HCT116 (cell line): ENCODE data around the gene ACTG1. TPM values are rescaled to one million over a fixed set of nuclear protein-coding genes. Genes with fewer than 3 reads are reported as not detected.

Experiments
- ATAC-seq: fragments of 200-7000 bp; cut with Tn5 transposase; 2 replicates; pipeline ENCODE4 v1.9.1; 2020; ENCODE audit warnings: mild to moderate bottlenecking, moderate library complexity
- BruUV-seq: library from RNA; stranded (reverse); fragments of 400-500 nt; replicated peaks from 2 replicates; lab custom pipeline; 2021; lab: Mats Ljungman, UMichigan
- CTCF ChIA-PET: fragments of 300-600 bp; sonication (Branson Sonifier 250); formaldehyde crosslinking; loops from one replicate; lab custom pipeline; 2021; ENCODE audit warnings: antibody characterized with exemption; lab: Charles Lee
- POLR2A ChIA-PET: fragments of 300-600, 350-600 bp; sonication (Branson Sonifier 250); formaldehyde crosslinking; loops from one replicate; lab custom pipeline; 2021; ENCODE audit warnings: antibody characterized with exemption; lab: Charles Lee
- RAD21 ChIA-PET, 2 experiments: fragments of 300-600 bp; sonication (Branson Sonifier 250); formaldehyde crosslinking; loops; one replicate each; lab custom pipeline; 2023; ENCODE audit warnings: low total read pairs in 2 of 2; ENCODE audit not compliant: uncharacterized antibody in 2 of 2, unreplicated experiment in 2 of 2, low non-redundant PET in 1 of 2; lab: Charles Lee
- DNase-seq: peaks from one replicate; pipeline ENCODE4 v3.0.0-alpha.2; 2010; ENCODE audit warnings: low read depth, low spot score
- H2AFZ ChIP-seq: fragments of 200-600 bp; shearing (Covaris generic), sonication (generic); 2 replicates; pipeline ENCODE4 v1.6.1; 2017; ENCODE audit warnings: low read depth, mixed run types, mixed read lengths, antibody characterized with exemption, low read length; ENCODE audit not compliant: poor library complexity, severe bottlenecking
- H3K27ac ChIP-seq: 2 replicates; pipeline ENCODE4 v1.5.1; 2012; ENCODE audit warnings: low read depth, low read length
- H3K27me3 ChIP-seq: fragments of 200-600 bp; sonication (generic); 2 replicates; pipeline ENCODE4 v1.6.1; 2016; ENCODE audit warnings: mixed run types, low read length, mixed read lengths; ENCODE audit not compliant: insufficient read depth
- H3K36me3 ChIP-seq, 2 experiments: fragments of 200-500 bp in 1 of 2; fragments of 200-600 bp in 1 of 2; sonication (Bioruptor generic) in 1 of 2; sonication (generic) in 1 of 2; 2 replicates each; pipeline versions ENCODE4 v1.5.1 to v1.6.1; 2014 to 2016; ENCODE audit warnings: low read length in 2 of 2, inconsistent platforms in 1 of 2, mixed read lengths in 1 of 2, mixed run types in 1 of 2; ENCODE audit not compliant: insufficient read depth in 2 of 2, control insufficient read depth in 1 of 2
- H3K4me1 ChIP-seq, 2 experiments: fragments of 200-600 bp in 1 of 2; sonication (generic) in 1 of 2; 2 replicates each; pipeline versions ENCODE4 v1.5.1 to v1.6.1; 2012 to 2017; ENCODE audit warnings: low read length in 2 of 2, inconsistent platforms in 1 of 2, mild to moderate bottlenecking in 1 of 2, mixed read lengths in 1 of 2, mixed run types in 1 of 2, moderate library complexity in 1 of 2; ENCODE audit not compliant: insufficient read depth in 2 of 2, control insufficient read depth in 1 of 2
- H3K4me2 ChIP-seq: fragments of 200-600 bp; sonication (generic); 2 replicates; pipeline ENCODE4 v1.6.1; 2017; ENCODE audit warnings: mixed run types, low read length, mixed read lengths
- H3K4me3 ChIP-seq, 2 experiments: fragments of 200-600 bp in 1 of 2; sonication (generic) in 1 of 2; replicated peaks in 1 of 2; 2 replicates each; pipeline ENCODE4 v1.5.1; 2011 to 2016; ENCODE audit warnings: low read length in 2 of 2, control low read depth in 1 of 2, low read depth in 1 of 2, mild to moderate bottlenecking in 1 of 2, mixed read lengths in 1 of 2, mixed run types in 1 of 2
- H3K79me2 ChIP-seq: fragments of 200-600 bp; sonication (generic); 2 replicates; pipeline ENCODE4 v1.6.1; 2017; ENCODE audit warnings: mild to moderate bottlenecking, mixed run types, low read length, moderate library complexity, mixed read lengths; ENCODE audit not compliant: insufficient read depth
- H3K9ac ChIP-seq: fragments of 200-600 bp; sonication (generic); 2 replicates; pipeline ENCODE4 v1.6.1; 2016; ENCODE audit warnings: low read length, mixed read lengths
- H3K9me2 ChIP-seq: fragments of 200-600 bp; sonication (generic), shearing (Covaris generic); 2 replicates; pipeline ENCODE4 v1.6.1; 2017; ENCODE audit warnings: mixed run types, mild to moderate bottlenecking, moderate library complexity; ENCODE audit not compliant: insufficient read depth
- H3K9me3 ChIP-seq, 2 experiments: fragments of 200-500 bp in 1 of 2; fragments of 200-600 bp in 1 of 2; sonication (Bioruptor generic) in 1 of 2; sonication (generic) in 1 of 2; 2 replicates each; pipeline ENCODE4 v1.6.1; 2014 to 2017; ENCODE audit warnings: low read length in 2 of 2, mixed read lengths in 2 of 2, inconsistent platforms in 1 of 2, low read depth in 1 of 2, mild to moderate bottlenecking in 1 of 2, mixed run types in 1 of 2, moderate library complexity in 1 of 2; ENCODE audit not compliant: control insufficient read depth in 1 of 2, insufficient read depth in 1 of 2
- H4K20me1 ChIP-seq: fragments of 200-600 bp; sonication (generic), shearing (Covaris generic); 2 replicates; pipeline ENCODE4 v1.6.1; 2017; ENCODE audit warnings: mixed run types, mild to moderate bottlenecking, moderate library complexity; ENCODE audit not compliant: insufficient read depth
- EGR1 ChIP-seq: IDR thresholded peaks from 2 replicates; pipeline ENCODE4 v1.6.1; 2012; ENCODE audit warnings: low read depth
- ELF1 ChIP-seq: IDR thresholded peaks from 2 replicates; pipeline ENCODE4 v1.6.1; 2012; ENCODE audit warnings: low read depth, borderline replicate concordance
- FOSL1 ChIP-seq: IDR thresholded peaks from 2 replicates; pipeline ENCODE4 v1.6.1; 2012; ENCODE audit warnings: low read depth
- JUND ChIP-seq: IDR thresholded peaks from 2 replicates; pipeline ENCODE4 v1.6.1; 2012
- POLR2A ChIP-seq: IDR thresholded peaks from 2 replicates; pipeline ENCODE4 v1.7.0; 2011; ENCODE audit warnings: borderline replicate concordance; ENCODE audit not compliant: insufficient read depth, insufficient read length; ENCODE audit errors: extremely low read depth
- POLR2AphosphoS5 ChIP-seq: IDR thresholded peaks from 2 replicates; pipeline ENCODE4 v1.6.1; 2011; ENCODE audit warnings: mild to moderate bottlenecking, low read depth, low read length, moderate library complexity
- RAD21 ChIP-seq: IDR thresholded peaks from 2 replicates; pipeline ENCODE4 v1.6.1; 2012; ENCODE audit warnings: low read depth, mild to moderate bottlenecking
- SIN3A ChIP-seq: IDR thresholded peaks from 2 replicates; pipeline ENCODE4 v1.6.1; 2012; ENCODE audit warnings: low read depth
- SP1 ChIP-seq: IDR thresholded peaks from 2 replicates; pipeline ENCODE4 v1.6.1; 2012; ENCODE audit warnings: low read depth
- SRF ChIP-seq: IDR thresholded peaks from 2 replicates; pipeline ENCODE4 v1.6.1; 2012; ENCODE audit warnings: low read depth
- ZNF274 ChIP-seq: fragments of 200-500 bp; sonication (Bioruptor generic); IDR thresholded peaks from 2 replicates; pipeline ENCODE4 v1.6.1; 2014; ENCODE audit warnings: mild to moderate bottlenecking, low read depth, low read length, inconsistent platforms
- intact Hi-C: fragments of 100-400 bp; cut with micrococcal nuclease; formaldehyde crosslinking; loops from 2 replicates; pipeline ENCODE4 v1.10.0; 2022
- total RNA-seq: library from RNA; stranded (reverse); gene quantifications from one replicate; pipeline ENCODE4 v1.2.1, GENCODE V29; 2021; ENCODE audit not compliant: unreplicated experiment
- TF ChIP-seq, protein P1 (sequence below): IDR thresholded peaks from 2 replicates; pipeline ENCODE4 v1.6.1; 2012

Gene ACTG1
- total RNA-seq, 1 experiment from 2014 or later, result 6,223 TPM

DNA sequence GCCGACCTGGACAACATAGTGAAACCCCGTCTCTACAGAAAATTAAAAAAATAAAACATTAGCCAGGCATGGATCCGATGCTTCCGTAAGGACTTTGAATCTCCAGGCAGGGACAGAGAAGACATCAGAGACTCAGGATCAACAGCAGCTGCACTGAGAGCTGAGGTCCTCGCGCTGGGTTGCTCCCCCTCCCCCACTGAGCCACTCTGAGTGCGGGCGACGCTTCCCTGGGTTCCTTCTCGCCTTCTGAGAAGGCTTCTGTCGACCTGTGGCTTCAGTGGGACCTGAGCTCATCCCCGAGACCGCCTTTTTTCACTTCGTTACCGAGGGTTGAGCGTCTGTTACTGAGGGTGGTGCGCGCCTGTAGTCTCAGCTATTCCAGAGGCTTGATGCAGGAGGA, 20.4 kb downstream of the ACTG1 start:
- CTCF ChIA-PET, result no interaction called here
- TF ChIP-seq RAD21 (no peak), SP1 (no peak), ELF1 (no peak), SRF (no peak), JUND (no peak)
- no TSS peak for BruUV-seq
- POLR2A ChIA-PET, result interaction anchor here (1.0 to 3.5 kb wide), 5 partner anchors 15 to 60 kb away, joined by 3 to 20 read pairs (median 5); partner anchors contain the start of genes ACTG1 and FAAP100
- Histone ChIP-seq H3K4me1 (peaks cover 19 to 53% of the 10 kb centered on the region in 2 experiments), H3K4me3 (no peak overlapping the region), H2AFZ (no peak overlapping the region), H3K27ac (no peak overlapping the region), H3K4me2 (no peak overlapping the region), H3K27me3 (no peaks in the 10 kb centered on the region), H3K9ac (no peak overlapping the region), H3K36me3 (no peaks in the 10 kb centered on the region), H4K20me1 (no peaks in the 10 kb centered on the region), H3K9me3 (no peaks in the 10 kb centered on the region), H3K79me2 (no peaks in the 10 kb centered on the region; the same call in 1 of the 2 replicates), H3K9me2 (no peaks in the 10 kb centered on the region)
- DNase-seq, result no peak
- ATAC-seq, result no peak
- RAD21 ChIA-PET, result no interaction called here
- intact Hi-C loops, result no loop called here

DNA sequence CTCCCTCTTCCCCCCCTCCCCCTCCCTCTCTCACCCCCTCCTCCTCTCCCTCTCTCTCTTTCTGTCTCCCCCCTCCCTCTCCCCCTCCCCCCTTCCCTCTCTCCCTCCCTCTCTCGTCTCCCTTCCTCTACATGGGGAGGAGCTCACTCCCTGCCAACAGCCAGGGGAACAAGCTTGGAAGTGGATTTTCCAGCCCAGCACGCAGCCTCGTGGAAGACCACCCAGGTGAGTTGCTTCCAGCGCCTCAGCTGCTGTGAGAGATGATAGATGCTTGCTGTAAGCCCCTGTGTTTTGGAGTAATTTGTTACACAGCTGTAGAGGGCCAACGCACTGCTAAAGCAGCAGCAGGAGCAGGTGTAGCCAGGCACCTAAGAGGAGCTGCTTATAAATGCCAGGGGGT, 20.8 kb downstream of the ACTG1 start:
- no TSS peak for BruUV-seq
- ATAC-seq, result no peak
- RAD21 ChIA-PET, result no interaction called here
- H3K9me2 ChIP-seq, result no peaks in the 10 kb centered on the region
- 0 out of 2 replicates have a peak overlapping the region, but pooled peaks have one; percentile 11 for H3K4me2 ChIP-seq
- POLR2A ChIA-PET, result interaction anchor here (1.0 to 3.5 kb wide), 5 partner anchors 16 to 60 kb away, joined by 3 to 20 read pairs (median 5); partner anchors contain the start of genes ACTG1 and FAAP100
- TF ChIP-seq ELF1 (no peak), POLR2AphosphoS5 (no peak), ZNF274 (no peak), EGR1 (no peak), POLR2A (no peak), SIN3A (no peak), RAD21 (no peak), JUND (no peak), FOSL1 (no peak)
- TF ChIP-seq, protein P1, sequence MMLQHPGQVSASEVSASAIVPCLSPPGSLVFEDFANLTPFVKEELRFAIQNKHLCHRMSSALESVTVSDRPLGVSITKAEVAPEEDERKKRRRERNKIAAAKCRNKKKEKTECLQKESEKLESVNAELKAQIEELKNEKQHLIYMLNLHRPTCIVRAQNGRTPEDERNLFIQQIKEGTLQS, result no peak
- no peak overlapping the region for H3K27ac ChIP-seq
- no peak overlapping the region for H3K4me3 ChIP-seq
- intact Hi-C loops, result no loop called here
- no peaks in the 10 kb centered on the region for H3K36me3 ChIP-seq
- H3K79me2 ChIP-seq, result no peaks in the 10 kb centered on the region; the same call in 1 of the 2 replicates
- H4K20me1 ChIP-seq, result no peaks in the 10 kb centered on the region
- no peaks in the 10 kb centered on the region for H3K9me3 ChIP-seq
- no peak overlapping the region for H2AFZ ChIP-seq
- no peak overlapping the region for H3K9ac ChIP-seq
- H3K4me1 ChIP-seq, result peaks cover 21 to 55% of the 10 kb centered on the region in 2 experiments
- CTCF ChIA-PET, result no interaction called here
- no peak for DNase-seq
- no peaks in the 10 kb centered on the region for H3K27me3 ChIP-seq
